HG03521 (cell line): ENCODE data around the gene ADD2.

Experiments used
- ATAC-seq: cut with Tn5 transposase; IDR thresholded peaks from one replicate; pipeline ENCODE4 v1.9.1; 2021; ENCODE audit warnings: mild to moderate bottlenecking, moderate library complexity; ENCODE audit not compliant: unreplicated experiment

The ADD2 gene

GRCh38 chr2:70724366-70724765 lies 43.6 kb downstream of the ADD2 start:
- no peak for ATAC-seq

GRCh38 chr2:70723286-70723885 lies 44.6 kb downstream of the ADD2 start:
- no peak for ATAC-seq

- ATAC-seq: no peak
Measured at GRCh38 chr2:70720124-70720523, 47.9 kb downstream of the ADD2 start.

- ATAC-seq: no peak
Measured at GRCh38 chr2:70719231-70719630, 48.8 kb downstream of the ADD2 start.

- no peak for ATAC-seq
Measured at GRCh38 chr2:70718736-70719135, 49.3 kb downstream of the ADD2 start.

- ATAC-seq: no peak
Measured at GRCh38 chr2:70718241-70718640, 49.8 kb downstream of the ADD2 start.

GRCh38 chr2:70717431-70718038 lies 50.5 kb downstream of the ADD2 start:
- ATAC-seq: no peak

- ATAC-seq: no peak
Measured at GRCh38 chr2:70716951-70717350, 51.0 kb downstream of the ADD2 start.

GRCh38 chr2:70716131-70716743 lies 51.8 kb downstream of the ADD2 start:
- ATAC-seq: no peak

- no peak for ATAC-seq
Measured at GRCh38 chr2:70715071-70715985, 52.7 kb downstream of the ADD2 start.

GRCh38 chr2:70714141-70714905 lies 53.7 kb downstream of the ADD2 start:
- ATAC-seq: no peak

- no peak for ATAC-seq
Measured at GRCh38 chr2:70712916-70713315, 55.1 kb downstream of the ADD2 start.

- no peak for ATAC-seq
Measured at GRCh38 chr2:70711191-70711590, 56.8 kb downstream of the ADD2 start.

- ATAC-seq: no peak
Measured at GRCh38 chr2:70710038-70710690, 57.8 kb downstream of the ADD2 start.

- ATAC-seq: no peak
Measured at GRCh38 chr2:70709275-70710037, 58.5 kb downstream of the ADD2 start.

GRCh38 chr2:70708376-70709199 lies 59.4 kb downstream of the ADD2 start:
- ATAC-seq: no peak

GRCh38 chr2:70707706-70708105 lies 60.3 kb downstream of the ADD2 start:
- ATAC-seq: no peak

GRCh38 chr2:70706026-70706795 lies 61.8 kb downstream of the ADD2 start:
- ATAC-seq: no peak
